ENCODE measurements around the gene BRD7. TPM values are rescaled to one million over a fixed set of nuclear protein-coding genes. Genes with fewer than 3 reads are reported as not detected.

BRD7 gene
- total RNA-seq, 1 experiment from 2014 or later = 45.6 TPM

DNA sequence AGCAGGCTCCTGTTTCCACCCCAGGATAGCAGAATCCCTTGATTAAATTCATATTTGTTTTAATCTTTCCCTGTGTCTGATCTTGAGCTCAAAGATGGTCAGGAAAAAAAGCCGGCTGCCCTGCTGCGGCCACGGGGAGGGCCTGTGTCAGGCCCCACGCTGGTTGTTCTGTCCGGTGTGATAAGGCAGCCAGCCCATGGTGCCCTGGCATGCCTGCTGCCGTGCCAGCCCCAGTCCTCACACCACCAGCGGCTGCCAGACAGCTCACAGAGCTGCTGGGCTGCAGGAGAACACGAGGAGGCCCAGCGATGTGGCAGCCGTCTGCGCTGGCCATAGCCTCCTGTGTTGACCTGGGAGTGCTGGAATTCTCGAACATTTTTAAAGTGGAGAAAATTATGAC, 34.7 kb upstream of the BRD7 start:
- intact Hi-C loops (cut with micrococcal nuclease; ENCODE audit: unreplicated experiment) = no loop called here
- Histone ChIP-seq H3K4me3 (ENCODE audit: low read depth in 2 of 2, low read length in 2 of 2) (no peak overlapping the region), H3K4me1 (ENCODE audit: control insufficient read depth, insufficient read depth, low read length) (no peaks in the 10 kb centered on the region), H3K36me3 (ENCODE audit: control insufficient read depth, insufficient read depth, low read length) (no peaks in the 10 kb centered on the region), H3K27me3 (ENCODE audit: control insufficient read depth, insufficient read depth, low read length) (no peaks in the 10 kb centered on the region), H3K9me3 (ENCODE audit: control insufficient read depth, insufficient read depth, low read depth, low read length) (no peaks in the 10 kb centered on the region), H3K27ac (ENCODE audit: low read length) (no peak overlapping the region)
- TF ChIP-seq POLR2AphosphoS5 (IDR thresholded peaks at IDR 0.05; ENCODE audit: low read depth, low read length) = no peak
- TF ChIP-seq, protein P1, sequence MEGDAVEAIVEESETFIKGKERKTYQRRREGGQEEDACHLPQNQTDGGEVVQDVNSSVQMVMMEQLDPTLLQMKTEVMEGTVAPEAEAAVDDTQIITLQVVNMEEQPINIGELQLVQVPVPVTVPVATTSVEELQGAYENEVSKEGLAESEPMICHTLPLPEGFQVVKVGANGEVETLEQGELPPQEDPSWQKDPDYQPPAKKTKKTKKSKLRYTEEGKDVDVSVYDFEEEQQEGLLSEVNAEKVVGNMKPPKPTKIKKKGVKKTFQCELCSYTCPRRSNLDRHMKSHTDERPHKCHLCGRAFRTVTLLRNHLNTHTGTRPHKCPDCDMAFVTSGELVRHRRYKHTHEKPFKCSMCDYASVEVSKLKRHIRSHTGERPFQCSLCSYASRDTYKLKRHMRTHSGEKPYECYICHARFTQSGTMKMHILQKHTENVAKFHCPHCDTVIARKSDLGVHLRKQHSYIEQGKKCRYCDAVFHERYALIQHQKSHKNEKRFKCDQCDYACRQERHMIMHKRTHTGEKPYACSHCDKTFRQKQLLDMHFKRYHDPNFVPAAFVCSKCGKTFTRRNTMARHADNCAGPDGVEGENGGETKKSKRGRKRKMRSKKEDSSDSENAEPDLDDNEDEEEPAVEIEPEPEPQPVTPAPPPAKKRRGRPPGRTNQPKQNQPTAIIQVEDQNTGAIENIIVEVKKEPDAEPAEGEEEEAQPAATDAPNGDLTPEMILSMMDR (IDR thresholded peaks at IDR 0.05) = no peak
- TF ChIP-seq, protein P2, sequence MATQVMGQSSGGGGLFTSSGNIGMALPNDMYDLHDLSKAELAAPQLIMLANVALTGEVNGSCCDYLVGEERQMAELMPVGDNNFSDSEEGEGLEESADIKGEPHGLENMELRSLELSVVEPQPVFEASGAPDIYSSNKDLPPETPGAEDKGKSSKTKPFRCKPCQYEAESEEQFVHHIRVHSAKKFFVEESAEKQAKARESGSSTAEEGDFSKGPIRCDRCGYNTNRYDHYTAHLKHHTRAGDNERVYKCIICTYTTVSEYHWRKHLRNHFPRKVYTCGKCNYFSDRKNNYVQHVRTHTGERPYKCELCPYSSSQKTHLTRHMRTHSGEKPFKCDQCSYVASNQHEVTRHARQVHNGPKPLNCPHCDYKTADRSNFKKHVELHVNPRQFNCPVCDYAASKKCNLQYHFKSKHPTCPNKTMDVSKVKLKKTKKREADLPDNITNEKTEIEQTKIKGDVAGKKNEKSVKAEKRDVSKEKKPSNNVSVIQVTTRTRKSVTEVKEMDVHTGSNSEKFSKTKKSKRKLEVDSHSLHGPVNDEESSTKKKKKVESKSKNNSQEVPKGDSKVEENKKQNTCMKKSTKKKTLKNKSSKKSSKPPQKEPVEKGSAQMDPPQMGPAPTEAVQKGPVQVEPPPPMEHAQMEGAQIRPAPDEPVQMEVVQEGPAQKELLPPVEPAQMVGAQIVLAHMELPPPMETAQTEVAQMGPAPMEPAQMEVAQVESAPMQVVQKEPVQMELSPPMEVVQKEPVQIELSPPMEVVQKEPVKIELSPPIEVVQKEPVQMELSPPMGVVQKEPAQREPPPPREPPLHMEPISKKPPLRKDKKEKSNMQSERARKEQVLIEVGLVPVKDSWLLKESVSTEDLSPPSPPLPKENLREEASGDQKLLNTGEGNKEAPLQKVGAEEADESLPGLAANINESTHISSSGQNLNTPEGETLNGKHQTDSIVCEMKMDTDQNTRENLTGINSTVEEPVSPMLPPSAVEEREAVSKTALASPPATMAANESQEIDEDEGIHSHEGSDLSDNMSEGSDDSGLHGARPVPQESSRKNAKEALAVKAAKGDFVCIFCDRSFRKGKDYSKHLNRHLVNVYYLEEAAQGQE (IDR thresholded peaks at IDR 0.05; ENCODE audit: insufficient read depth in 1 of 2, low read depth in 2 of 2, low read length in 1 of 2) = no peak
- no peak for TF ChIP-seq SIN3A (IDR thresholded peaks at IDR 0.05; ENCODE audit: borderline replicate concordance, insufficient read depth, low read depth, low read length)
- no peak for TF ChIP-seq TCF7L2 (IDR thresholded peaks at IDR 0.05; ENCODE audit: low read depth, low read length)
- ATAC-seq (no peak), DNase-seq (ENCODE audit: low read depth, low spot score) (no peak)
- POLR2A ChIA-PET = no interaction called here
- CTCF ChIA-PET = no interaction called here
- no TSS peak for BruUV-seq (replicated peaks)
- in situ Hi-C loops (cut with HindIII; ENCODE audit: low pct_unique_long_range_greater_than_20kb, low sequenced_read_pairs) = no loop called here

DNA sequence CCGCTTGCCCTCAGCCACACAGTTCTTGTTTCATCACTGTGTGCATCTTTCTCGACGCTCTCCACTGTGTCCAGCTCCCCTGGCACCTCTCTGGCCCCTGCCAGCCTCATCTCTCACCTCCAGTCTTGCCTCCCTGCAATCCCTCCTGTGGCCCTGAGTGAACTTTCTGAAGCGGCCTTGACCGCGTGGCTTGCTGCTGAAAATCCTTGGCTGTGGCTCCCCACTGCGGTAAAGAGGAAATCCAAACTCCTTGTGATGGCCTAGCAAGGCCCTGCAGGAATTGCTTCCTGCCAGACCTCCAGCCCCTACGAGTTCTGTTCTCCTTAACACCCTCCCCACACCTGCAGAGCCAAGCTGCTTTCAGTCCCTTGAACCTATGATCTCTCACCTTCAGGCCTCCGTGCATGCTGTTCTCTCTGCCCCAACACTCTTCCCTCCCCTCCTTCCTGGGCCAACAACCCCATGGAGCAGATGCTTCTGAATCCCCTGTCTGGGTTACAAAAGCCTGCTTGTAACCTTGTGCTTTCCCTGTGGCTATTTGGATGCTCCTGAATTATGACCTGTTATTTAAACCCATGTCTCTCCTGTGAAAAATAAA, 33.6 kb upstream of the BRD7 start:
- POLR2A ChIA-PET = no interaction called here
- ATAC-seq (no peak), DNase-seq (ENCODE audit: low read depth, low spot score) (no peak)
- TF ChIP-seq TCF7L2 (IDR thresholded peaks at IDR 0.05; ENCODE audit: low read depth, low read length) = no peak
- Histone ChIP-seq H3K27me3 (ENCODE audit: control insufficient read depth, insufficient read depth, low read length) (no peaks in the 10 kb centered on the region), H3K4me3 (ENCODE audit: low read depth in 2 of 2, low read length in 2 of 2) (no peak overlapping the region), H3K27ac (ENCODE audit: low read length) (no peak overlapping the region), H3K4me1 (ENCODE audit: control insufficient read depth, insufficient read depth, low read length) (no peaks in the 10 kb centered on the region), H3K36me3 (ENCODE audit: control insufficient read depth, insufficient read depth, low read length) (no peaks in the 10 kb centered on the region), H3K9me3 (ENCODE audit: control insufficient read depth, insufficient read depth, low read depth, low read length) (no peaks in the 10 kb centered on the region)
- in situ Hi-C loops (cut with HindIII; ENCODE audit: low pct_unique_long_range_greater_than_20kb, low sequenced_read_pairs) = no loop called here
- CTCF ChIA-PET = no interaction called here
- no TSS peak for BruUV-seq (replicated peaks)
- intact Hi-C loops (cut with micrococcal nuclease; ENCODE audit: unreplicated experiment) = no loop called here

DNA sequence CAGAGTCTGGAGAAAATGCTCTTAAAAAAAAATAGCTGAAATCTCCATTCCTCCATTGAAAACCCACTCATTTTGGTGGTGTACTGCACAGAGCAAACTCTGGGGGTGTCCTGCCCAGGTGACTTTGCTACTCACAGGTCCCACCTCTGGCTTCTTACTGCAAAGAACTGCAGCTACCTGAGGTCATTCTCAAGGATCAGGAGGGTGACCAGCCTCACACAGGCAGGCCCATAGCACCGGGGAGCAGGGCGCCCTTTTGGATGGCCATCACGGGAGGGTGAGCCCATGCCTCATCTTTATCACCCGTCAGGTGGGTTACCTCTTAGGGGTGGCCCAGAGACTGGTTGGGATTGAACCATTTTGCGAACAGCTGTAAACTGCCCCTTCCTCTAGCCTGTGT, 32.6 kb upstream of the BRD7 start:
- ChIA-PET POLR2A (no interaction called here), CTCF (no interaction called here)
- no TSS peak for BruUV-seq (replicated peaks)
- Histone ChIP-seq H3K9me3 (ENCODE audit: control insufficient read depth, insufficient read depth, low read depth, low read length) (no peaks in the 10 kb centered on the region), H3K36me3 (ENCODE audit: control insufficient read depth, insufficient read depth, low read length) (no peaks in the 10 kb centered on the region), H3K4me1 (ENCODE audit: control insufficient read depth, insufficient read depth, low read length) (no peaks in the 10 kb centered on the region), H3K27me3 (ENCODE audit: control insufficient read depth, insufficient read depth, low read length) (no peaks in the 10 kb centered on the region), H3K27ac (ENCODE audit: low read length) (no peak overlapping the region), H3K4me3 (ENCODE audit: low read depth in 2 of 2, low read length in 2 of 2) (no peak overlapping the region)
- in situ Hi-C loops (cut with HindIII; ENCODE audit: low pct_unique_long_range_greater_than_20kb, low sequenced_read_pairs) (no loop called here), intact Hi-C loops (cut with micrococcal nuclease; ENCODE audit: unreplicated experiment) (no loop called here)
- ATAC-seq (no peak), DNase-seq (ENCODE audit: low read depth, low spot score) (no peak)
- TF ChIP-seq TCF7L2 (IDR thresholded peaks at IDR 0.05; ENCODE audit: low read depth, low read length) = no peak
- TF ChIP-seq, protein P2 (IDR thresholded peaks at IDR 0.05; ENCODE audit: insufficient read depth in 1 of 2, low read depth in 2 of 2, low read length in 1 of 2) = no peak
- TF ChIP-seq, protein P1 (IDR thresholded peaks at IDR 0.05) = no peak
- no peak for TF ChIP-seq SIN3A (IDR thresholded peaks at IDR 0.05; ENCODE audit: borderline replicate concordance, insufficient read depth, low read depth, low read length)
- TF ChIP-seq POLR2AphosphoS5 (IDR thresholded peaks at IDR 0.05; ENCODE audit: low read depth, low read length) = no peak
